HG03175 (cell line): ENCODE data around the gene SLIT1.

Experiments
- ATAC-seq: cut with Tn5 transposase; IDR thresholded peaks from one replicate; pipeline ENCODE4 v1.9.1; 2021; ENCODE audit warnings: mild to moderate bottlenecking, moderate library complexity; ENCODE audit not compliant: unreplicated experiment

Gene SLIT1

DNA sequence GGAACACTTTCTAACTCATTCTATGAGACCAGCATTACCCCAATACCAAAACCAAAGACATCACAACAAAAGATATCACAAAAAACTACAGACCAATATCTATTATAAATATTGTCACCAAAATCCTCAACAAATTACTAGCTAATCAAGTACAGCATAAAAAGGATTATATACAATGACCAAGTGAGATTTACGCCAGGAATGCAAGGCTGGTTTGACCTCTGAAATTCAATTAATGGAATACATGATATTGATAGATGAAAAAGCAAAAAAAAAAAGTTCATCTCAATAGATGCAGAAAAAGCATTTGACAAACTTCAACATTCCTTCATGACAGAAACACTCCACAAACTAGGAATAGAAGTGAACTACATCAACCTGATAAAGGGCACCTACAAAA, 178.3 kb downstream of the SLIT1 start:
- ATAC-seq = no peak

DNA sequence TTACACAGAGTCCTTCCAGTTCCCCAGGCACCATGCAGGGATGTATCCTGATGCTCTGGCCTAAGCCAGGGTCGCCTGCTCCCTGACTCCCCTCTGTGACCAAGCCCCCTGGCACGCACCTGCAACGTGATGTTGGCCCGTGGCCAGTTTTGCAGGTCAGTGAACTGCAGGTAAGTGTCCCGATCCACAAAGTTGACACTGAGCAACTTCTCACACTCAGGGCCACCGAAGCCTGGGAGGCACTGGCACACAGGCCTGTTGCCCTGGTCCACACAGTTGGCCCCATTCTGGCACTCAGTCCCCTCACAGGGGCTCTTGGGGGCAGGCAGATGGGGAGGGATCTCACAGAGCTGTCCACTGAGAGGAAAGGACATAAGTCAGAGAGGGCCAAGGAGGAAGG, 179.4 kb downstream of the SLIT1 start:
- ATAC-seq = no peak

DNA sequence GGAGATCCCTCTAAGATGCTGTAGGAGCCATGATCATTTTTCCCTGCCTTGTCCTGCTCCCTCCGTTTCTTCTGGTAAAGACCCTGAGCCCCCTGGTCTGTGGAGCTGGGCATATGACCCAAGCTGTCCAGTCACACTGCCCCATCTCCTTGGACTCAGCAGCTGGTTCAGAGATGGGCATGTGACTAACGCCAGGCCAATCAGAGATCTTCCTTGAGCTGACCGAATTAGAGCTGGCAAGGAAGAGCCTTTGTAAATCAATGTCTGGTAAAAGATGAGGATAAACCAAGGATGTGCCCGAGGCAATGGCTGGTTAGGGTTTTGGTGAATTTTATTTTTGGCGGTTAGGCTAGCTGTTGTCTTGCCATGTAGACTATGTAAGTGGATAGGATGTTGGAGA, 180.4 kb downstream of the SLIT1 start:
- ATAC-seq = no peak

DNA sequence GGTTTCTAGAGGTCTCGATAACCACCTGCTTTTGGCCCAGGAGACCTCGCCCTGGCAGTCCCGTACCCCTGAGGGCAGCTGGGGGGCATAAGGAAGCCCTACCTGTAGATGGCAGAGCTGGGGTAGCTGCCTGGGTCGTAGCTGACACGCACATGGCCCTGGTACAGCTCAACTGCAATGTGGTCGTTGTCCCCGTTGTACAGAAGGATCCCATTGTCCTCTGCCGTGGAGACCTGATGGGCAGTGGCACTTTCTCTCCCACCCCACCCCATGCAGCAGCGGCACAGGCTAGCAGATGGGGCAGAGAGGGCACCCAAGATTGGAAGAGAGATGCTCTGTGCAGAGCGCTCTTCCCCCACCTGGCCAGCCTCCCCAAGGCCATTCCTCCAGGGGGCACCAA, 181.2 kb downstream of the SLIT1 start:
- ATAC-seq = no peak

DNA sequence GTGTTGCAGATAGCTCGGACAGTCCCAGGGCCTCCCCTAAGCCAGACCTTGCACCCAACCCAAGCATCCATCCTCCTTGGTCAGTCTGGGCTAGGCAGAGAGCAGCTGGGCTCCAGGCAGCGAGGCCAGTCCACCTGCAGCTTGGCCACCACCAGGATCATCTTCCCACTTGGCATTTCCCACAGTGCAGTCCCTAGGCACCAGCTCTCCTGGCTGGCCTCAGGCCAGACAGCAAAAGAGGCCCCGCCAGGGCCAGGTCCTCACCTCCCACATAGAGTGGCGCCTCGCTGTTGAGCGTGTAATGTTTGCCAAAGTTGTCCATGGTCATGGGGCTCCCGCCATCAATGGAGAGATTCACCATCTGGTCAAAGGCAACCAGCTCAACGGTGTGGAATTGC, 182.0 kb downstream of the SLIT1 start:
- no peak for ATAC-seq

DNA sequence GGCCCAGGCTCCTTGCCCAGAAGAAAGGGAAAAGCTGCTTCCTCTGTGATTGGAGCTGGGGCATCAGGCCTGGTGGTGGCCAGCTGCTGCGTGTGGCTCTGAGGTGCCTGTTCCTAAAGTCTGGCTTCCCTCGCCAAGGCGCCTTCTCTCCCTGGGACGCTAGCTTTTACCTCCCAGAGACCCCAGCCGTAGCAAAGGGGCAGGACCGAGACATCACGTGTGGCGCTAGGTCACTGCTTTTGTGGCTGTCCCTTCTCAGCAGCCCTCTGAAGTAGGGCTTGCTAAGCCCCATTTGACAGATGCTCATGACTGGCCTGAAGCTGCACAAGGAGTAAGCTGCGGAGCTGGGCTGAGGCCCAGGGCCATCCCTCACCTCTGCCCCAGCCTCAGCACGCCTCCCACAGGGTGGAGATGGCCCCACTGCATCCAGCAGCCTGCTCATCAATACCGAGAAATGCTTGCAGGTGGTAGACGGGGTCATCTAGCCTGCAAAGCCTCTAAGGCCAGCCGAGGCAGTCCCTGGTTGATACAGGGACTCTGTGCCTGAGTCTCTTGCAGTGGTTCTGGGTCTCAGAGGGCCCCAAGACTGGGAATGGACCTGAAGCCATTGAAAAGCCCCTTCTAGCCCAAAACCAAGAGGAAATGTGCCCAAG, 182.5 kb downstream of the SLIT1 start:
- ATAC-seq = no peak

DNA sequence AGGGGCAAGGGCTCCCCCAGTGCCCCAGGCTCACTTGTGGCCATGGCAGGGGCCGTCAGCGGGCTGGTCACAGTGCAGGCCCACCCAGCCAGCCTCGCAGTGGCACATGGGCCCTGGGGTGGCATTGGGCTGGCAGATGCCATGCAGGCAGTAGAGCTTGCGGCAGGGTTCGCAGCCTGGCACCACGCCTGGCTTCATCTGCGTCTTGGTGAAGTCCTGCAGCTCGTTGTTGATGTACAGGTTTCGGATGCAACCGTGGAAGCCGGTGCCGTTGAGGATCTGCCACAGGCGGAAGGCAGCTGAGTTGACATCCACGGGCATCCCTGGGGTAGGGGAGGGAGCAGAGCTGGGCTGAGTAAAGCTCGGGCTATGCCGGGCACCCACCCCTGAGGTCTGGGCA, 183.1 kb downstream of the SLIT1 start:
- no peak for ATAC-seq

DNA sequence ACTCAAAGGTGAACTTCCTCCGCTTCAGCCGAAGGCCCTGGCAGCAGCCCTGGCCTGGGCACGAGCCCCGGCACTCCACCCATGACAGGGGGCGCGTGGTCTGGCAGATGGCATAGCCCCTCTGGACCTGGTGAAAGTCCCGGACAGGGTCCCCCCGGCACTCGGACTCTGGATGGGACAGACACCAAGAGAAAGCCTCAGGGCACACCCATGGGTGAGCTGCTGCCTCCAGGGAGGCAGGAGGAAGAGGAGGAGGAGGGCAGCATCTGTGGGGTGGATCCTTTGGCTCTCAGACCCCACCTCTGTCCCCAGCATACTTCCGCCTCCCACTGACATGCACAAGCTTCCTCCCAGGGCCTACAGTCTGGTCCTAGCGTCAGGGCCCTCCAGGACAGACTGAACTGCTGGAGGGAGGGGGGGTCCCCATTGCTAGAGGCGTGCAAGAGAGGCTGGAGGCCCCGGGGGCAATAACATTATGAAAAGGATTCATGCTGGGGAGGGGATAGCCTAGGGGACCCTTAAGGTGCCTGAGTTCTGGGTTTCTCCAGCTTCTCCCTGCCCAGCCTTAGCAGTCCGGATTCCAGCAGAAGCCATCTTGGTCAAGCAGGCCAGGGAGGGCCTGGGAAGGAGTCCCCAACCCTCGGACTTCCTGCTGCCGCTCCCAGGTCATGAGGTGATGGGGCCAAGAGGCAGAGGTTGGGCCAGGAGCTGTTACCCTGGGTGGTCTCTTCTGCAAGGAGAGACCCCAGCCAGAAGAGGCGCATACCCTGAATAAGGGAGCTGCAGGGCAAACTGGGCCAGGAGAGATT, 184.4 kb downstream of the SLIT1 start:
- no peak for ATAC-seq

DNA sequence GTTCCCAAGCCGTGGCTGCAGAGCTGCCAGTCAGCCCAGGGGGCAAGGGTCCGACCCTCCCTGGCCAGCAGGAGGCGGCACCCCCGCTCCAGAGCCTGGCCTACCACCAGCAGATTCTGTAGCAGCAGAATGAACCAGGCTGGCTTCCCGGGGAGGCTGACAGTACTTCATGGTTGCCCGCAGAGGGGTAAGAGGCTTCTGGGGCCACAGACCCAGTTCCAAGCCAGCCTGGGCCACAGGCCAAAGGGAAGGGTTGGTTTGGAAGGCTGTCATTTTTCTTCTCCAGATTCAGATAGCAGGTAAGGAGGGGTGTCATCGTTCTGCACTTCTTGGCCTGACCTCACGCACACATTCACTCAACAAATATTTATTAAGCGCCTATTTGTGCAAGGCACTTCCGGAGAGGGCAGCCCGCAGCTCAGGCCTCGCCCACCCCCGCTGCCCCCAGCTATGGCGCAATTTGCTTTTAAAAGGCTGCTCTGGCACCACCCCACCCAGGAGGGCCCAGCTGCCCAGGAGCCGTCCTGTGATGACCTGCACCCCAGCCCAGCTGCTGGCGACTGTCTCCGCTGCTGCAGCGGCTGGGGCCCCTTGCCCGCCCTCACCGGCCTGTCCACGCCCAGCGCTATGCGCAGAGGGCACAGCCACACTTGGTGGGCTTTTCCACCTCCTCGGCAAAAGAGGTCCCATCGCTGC, 185.1 kb downstream of the SLIT1 start:
- no peak for ATAC-seq

DNA sequence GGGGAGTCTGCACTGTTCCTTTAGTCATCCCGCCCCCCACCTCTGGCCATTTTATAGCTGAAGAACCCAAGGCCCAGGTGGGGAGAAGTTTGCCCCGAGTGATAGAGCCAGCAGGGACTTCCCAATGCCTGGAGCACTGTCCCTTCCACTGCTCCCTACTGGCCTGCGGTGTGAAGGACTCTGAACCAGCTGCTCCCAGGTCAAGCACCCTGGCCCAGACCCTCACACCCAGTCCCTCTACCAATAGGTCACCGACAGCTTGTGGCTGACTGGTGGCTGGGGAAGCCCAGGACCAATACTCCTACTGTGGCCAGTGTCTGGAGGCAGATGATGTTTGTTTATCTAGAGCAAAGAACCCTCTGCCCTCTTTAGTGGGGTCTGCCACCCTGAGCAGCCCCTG, 185.8 kb downstream of the SLIT1 start:
- ATAC-seq = no peak

DNA sequence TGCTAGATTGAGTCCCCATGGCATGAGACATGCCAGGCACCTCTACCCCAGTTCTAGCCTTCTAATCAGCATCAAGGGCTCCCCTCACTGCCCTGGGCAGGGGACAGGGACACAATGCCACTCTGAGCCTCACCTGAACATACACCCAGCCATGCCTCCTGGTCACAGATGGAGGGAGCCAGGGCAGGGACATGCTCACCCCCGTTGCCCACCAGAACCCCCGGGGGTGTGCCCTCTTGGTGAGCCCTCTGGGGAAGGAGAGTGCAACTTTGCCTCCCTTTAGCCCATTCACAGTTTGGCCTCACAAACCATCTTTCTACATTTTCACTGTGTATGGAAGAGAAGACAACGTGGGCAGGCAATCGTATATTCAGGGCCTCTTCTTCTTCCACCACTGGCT, 186.4 kb downstream of the SLIT1 start:
- ATAC-seq = no peak

DNA sequence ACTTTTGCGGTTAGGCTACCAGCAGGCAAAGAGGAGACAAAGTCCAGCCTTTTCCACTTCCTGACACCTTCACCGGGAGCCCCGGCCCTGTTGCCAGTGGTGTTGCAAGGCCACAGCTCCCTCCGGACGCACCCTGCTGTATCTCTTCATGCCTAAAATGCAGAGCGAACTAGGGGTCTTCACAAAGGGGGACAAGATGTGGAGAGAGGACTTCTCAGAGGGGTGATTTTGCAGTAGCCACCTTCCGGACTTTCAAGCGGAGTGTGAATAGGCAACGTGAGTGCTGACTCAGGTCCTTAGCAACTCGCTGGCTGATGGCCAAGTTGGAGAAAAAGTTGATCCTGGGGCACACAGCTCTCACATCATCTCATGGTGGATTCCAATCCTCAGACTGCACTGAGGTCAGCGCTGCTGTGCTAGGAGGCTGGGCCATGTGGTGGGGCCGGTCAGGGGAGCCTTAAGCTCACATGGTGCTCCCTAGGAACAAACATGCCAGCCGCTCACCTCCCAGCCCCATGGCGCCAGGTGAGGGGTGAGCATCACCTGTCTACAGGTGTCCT, 187.3 kb downstream of the SLIT1 start:
- no peak for ATAC-seq

DNA sequence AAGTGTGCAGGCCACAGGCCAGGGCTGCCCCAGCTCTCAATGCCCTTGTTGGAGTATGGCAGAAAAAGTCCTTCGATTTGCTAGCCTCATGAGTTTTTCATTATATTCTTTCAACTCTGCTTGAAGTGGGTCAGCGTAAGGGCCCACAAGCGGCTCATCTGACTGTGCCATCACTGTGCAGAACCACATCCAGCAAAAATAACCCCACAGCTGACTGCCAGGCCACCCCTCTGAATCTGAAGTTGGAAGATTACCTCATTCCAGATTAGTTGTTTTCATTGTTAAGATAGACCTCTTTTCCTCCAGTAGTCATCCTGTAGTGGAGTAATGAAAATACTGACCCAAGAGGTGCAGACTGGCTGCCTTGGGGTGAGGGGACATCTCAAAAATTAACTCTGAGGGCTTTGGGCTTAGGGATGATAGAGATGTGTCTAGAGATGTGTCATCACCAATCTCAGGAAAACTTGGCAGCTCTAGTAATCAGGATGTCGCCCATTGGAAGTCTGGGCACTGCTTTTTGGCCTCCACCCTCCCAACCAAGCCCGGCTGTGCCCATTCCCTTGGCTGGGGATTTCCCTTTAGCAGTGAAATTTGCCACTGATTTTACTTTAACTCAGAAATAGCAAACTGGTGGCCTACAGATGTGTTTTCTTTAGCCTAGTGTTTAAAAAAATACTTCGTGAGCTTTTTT, 189.3 kb downstream of the SLIT1 start:
- ATAC-seq = no peak

DNA sequence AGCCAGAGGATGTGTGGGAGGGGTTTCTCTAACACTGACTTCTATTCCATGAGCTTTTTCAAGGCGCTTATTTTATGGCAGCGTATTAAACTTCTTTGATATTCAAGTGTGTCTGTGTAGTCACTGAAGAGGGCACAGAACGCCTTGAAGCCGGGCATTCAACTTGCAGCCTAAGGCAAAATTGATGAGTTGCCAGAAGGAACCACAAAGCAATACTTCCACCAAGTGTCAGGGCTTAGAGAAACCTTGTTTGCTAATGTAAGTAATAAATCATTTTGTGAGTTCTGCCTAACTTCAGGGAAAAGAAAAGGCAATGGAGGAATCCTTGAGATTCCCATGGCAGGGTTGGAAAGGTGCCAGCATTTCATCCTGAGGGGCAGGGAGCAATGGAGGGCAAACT, 189.9 kb downstream of the SLIT1 start:
- no peak for ATAC-seq

DNA sequence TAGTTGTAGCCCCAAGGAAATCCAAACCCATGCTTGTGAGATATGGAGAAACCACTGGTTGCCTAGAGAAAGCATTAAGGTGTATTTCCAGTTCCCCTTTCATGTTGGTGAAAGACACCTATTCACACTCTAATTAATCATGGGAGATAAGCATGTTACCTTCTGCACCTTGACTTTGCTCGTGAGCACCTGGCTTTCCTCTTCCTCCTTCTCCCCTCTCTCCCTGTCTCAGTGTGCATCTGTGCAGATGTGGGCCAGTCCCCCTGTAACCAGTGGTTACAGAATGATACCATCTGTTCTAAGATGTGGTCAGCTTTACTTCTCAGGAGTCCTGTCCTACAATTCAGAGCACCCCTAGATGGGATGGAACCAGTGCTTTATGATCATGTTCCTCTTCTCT, 193.0 kb downstream of the SLIT1 start:
- ATAC-seq = no peak

DNA sequence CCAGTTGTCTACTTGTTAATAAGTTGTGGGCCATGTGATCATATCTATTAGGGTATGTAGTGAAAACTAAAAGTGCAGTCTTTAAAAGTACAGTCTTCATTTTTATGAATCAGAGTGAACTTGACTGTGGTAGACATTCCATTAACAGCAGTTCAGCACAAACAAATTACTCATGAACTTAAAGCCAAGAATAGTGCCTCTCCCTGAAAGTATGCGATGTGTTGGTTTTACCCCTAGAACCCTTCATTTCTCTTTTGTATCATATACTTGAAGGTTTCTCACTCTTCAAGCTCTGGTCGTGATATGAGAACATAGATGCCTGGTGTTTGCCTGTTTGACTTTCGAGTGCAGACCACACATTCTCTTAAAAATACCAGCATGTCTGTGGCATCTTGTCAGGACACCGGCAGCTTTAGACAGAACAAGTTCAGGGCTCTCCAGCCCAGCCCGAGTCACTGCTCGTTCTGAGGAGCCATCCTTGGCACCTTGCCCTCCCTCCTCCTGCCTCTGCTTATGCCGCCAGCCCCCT, 194.4 kb downstream of the SLIT1 start:
- no peak for ATAC-seq

DNA sequence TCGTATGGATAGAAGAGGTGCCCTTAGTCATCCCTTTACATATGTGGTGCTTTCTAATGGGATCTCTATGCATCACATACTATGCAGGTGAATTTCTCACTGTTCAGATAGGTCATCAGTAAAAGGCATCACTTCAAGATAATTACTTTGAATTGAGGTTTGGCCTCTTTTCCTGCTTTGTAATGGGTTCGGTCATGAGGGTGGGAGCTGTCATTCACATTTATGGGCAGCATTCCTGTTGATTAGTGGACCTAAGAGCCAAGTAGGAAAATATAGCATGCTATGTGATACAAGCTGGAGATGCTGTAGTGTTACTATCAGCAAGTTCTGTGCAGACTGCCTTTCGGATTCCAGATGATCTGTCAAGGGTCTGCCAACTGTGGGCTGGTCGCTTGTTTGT, 197.3 kb downstream of the SLIT1 start:
- no peak for ATAC-seq

DNA sequence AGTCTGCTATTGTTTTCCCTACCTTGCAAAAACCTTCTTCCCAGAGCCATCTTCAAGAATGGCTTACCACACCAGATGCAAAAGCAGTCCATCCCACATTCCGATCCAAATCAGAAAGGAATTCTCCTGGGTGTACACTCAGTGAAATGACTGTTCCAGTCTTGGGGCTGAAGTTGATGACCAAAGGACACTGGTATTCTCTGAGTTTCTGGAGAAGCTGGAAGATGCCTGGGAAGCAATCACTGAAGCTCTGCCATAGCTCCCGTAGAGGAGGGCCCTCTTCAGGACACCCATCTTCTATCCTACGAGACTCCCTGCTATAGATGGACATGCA, 197.9 kb downstream of the SLIT1 start:
- ATAC-seq = no peak

DNA sequence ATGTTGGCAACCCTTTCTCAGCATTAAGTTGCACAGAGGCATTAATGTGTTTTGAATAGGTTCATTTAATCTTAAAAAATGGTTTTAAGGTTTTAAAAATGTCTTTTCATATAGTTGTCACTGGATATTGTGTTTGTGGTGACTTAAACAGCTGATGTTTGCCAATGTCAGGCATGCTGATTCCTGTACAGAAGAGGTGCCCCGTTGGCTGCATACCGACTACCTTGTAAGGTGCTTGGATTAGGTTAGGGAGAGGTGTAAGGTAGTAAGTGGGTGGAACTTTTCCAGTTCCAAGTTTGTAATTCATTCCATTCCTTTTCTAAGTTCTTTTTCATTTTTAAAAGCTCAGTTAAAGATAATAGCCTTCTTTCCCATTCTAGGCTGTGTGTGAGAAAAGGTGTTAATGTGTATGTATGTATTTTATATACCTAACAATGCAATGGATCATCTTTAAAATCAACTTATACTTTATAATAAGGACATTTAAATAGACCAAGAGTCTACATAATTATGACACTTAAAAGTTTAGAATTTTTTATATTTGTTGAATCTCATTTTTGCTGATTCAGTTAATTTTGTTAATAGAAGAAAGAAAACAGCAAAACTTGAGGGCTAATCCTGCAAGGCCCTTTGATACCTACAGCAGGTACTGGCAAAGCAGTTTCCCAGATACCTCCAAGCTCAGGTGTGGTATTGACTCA, 198.5 kb downstream of the SLIT1 start:
- no peak for ATAC-seq

DNA sequence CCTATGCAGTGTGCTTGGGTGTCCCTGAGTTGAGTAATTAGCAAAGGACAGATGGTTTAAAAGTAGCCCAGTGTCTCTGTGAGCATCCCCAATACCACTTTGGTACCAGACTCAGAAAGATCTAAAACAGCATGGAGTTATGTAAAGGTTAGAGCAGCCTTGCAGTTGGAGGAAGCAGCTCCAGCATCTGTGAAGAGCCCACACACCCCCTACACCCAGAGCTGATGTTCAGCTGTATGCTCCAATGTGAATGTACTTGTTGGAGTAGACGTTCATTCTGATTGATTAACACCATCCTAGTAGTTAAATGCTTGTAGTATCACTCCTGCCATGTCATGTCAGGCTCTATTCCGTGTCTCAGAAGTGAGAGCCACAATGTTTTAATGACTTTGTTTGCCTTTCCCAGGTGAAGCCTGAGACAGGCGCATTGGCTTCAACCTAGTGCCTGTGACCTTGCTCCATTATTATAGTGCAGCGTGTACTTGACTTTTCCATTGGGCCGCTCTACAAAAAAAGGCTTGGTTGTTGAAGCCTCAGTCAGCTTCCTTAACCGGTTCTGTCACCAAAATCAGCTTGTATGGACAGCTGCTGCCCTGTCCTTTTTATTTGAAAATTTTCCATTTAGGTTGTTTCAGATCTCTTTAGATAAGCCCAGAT, 199.4 kb downstream of the SLIT1 start:
- no peak for ATAC-seq
